GM19025 (cell line): ENCODE results near the gene AATK.
"Not testable (repeated sequence)": the region's sequence is repeated elsewhere in the genome, so short reads cannot be mapped to it uniquely, and the experiment has no call there.

Source experiments
- ATAC-seq: cut with Tn5 transposase; IDR thresholded peaks from one replicate; pipeline ENCODE4 v1.9.1; 2021; ENCODE audit warnings: mild to moderate bottlenecking, low read depth, moderate library complexity; ENCODE audit not compliant: unreplicated experiment

Gene AATK

DNA sequence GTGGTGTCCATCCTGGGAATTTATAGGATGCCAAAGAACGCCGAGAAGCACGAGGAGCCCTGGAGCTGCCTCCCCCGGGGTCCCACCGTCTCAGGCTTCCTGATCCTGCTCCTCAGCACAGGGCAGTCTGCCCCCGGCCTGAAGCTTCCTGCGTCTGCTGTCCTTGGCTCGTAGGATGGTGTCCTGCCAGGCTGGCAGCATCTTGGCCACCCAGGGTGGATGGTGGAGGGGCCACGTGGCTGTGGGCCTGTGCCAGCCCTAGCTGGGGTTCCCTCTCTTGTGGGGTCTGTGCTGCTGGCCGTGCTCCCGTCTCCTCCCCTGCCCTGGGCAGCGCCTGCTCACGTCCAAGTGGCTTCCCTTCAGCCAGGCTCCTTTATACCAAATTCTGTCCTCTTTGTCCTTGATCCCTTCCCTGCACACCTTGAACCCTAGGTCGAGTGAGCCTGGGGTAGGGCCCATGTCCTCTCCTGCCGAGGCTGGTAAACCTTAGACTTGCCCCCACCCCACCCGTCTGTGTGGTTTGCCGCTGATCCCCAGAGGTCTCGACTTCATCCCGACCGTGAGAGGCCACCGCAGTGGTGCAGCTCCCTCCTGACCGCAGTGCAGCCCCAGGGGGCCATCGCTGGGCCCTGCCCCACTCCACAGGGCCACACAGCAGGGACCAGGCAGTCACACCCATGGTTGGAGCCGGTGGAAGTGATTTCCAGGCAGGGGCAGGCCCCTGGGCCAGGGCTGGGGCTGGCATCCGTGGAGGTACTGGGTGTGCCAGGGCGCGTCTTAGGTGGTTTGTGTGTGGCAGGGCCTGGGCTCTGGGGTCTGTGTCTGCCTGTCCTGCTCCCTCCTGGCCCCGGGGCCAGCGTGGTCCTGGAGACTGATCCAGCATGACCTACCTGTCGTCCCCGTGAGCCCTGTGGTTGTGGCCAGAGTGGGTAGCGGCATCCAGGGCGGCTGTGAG is 84.5 kb downstream of the AATK start:
- no peak for ATAC-seq

DNA sequence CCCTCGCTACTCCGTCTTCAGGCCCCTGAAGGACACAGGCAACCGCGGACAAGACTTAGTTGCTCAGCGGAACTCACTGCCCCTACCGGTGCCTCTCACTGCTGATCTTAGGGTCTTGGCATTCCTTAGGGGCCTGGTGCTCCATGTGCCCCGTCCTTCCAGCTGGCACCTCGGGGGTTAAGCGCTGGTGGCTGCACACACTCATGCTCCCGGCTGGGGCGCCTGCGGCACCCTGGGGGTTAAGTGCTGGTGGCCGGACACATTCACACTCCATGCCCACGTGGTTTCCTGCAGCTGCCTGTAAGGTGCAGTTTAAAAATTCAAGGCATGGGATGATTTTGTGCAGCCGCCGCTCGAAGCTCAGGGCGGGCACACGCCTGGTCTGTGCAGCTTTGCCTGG is 86.0 kb downstream of the AATK start:
- no peak for ATAC-seq

DNA sequence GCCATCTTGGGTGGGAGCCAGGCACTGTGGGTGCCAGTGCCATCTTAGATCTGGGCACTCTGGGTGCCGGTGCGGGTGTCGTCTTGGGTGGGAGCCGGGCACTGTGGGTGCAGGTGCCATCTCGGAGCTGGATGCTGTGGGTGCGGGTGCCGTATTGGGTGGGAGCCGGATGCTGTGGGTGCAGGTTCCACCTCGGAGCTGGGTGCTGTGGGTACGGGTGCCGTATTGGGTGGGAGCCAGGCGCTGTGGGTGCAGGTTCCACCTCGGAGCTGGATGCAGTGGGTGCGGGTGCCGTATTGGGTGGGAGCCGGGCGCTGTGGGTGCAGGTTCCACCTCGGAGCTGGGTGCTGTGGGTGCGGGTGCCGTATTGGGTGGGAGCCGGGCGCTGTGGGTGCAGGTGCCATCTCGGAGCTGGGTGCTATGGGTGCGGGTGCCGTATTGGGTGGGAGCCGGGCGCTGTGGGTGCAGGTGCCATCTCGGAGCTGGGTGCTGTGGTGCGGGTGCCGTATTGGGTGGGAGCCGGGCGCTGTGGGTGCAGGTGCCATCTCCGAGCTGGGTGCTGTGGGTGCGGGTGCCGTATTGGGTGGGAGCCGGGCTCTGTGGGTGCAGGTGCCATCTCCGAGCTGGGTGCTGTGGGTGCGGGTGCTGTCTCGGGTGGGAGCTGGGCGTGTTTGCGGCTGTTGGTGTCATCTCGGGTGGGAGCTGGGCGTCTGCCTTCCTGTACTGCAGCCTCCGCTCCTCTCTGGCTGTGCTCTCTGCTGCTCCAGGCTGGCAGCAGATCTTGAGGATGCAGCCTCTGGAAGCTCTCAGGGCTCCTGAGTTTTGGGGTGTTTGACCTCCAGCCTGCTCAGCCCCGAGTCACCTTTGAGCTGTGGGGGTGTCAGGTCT is 87.8 kb downstream of the AATK start:
- not testable (repeated sequence) for ATAC-seq

DNA sequence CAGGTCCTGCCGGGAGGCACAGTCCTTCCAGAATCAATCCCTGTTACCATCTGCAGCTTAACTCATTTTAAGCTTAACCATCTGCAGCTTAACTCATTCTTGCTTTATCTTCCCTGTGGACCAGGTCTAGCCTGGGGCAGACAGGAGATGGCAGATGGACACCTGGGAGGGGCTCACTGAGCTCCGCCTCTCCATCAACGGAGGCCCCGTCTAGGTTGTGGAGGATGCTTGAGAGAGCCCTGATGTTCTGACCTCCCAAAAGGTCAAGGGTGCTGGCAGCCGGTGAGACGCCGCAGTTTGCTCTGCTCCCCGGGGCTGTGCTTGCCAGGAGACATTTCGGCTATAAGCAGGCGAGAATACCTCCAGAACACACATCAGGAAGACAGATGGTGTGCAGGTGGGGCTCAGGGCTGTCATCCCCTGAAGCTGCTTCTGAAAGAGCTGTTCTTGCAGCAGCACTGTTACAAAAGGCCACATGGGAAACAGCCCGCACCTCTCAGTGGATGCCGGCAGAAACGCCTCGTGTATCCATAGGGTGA is 89.8 kb downstream of the AATK start:
- ATAC-seq: no peak

DNA sequence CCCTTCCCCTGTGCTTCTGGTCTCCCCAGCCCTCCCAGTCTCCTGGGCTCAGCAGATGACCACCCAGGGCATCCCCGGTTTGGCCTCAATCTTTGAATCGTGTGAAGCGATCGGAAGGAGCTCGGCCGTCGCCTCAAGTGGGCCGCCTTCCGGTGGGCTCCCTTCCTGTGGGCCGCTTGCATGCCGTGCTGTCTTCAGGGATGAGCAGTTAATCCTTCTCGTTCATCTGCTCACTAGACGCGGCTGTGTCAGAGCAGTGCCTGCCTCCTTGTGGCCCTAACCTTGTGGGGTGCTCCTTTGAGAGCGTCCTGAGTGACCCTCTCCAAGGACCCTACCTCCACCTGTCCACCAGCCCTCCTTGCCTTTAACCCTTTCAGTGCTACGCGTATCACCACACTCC is 90.7 kb downstream of the AATK start:
- ATAC-seq: no peak

DNA sequence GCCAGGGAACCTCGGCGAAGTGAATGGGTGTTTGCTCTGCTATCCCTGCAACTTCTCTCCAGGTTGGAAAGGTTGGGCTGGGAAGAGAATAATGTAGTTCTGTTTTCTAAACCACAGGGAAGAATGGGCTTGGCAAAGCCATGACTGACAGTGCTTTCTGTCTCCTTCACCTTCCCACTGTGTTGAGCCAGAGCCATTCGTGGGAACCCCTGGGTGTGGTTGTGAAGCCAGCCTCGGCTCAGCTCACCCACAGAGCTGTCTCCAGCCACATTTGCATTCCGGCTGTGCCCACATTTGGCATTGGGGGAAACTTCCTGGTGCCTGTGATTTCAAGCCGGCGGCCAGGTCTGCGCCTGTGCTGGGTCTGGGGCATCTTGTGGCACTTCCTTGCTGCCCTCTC is 91.1 kb downstream of the AATK start:
- no peak for ATAC-seq

DNA sequence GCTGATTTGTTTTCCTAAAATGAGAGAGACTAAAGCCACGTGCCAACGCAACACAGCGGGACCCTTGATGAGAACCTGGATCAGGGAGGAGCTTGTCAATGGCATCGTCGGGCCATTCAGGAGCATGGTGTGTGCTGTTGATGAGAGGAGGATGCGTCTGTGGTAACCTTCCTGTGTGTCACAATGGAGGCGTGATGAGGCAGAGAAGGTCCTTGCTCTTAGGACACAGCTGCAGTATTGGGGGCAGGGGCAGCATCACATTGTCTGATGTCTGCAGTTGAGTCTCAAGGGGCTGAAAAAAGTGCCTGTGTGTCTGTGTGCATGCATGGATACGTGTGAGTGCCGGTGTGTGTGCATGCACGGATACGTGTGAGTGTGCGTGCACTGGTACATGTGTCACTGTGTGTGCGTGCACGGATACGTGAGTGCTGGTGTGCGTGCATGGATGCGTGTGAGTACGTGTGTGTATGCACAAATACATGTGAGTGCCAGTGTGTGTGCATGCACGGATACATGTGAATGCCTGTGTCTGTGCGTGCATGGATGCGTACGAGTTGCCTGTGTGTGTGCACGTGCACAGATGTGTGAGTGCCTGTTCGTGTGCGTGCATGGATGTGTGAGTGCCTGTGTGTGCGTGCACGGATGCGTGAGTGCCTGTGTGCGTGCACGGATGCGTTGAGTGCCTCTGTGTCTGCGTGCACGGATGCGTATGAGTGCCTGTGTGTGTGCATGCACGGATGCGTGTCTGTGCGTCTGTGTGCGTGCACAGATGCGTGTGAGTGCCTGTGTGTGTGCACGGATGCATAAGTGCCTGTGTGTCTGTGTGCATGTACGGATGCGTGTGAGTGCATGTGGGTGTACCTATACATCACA is 91.8 kb downstream of the AATK start:
- no peak for ATAC-seq

DNA sequence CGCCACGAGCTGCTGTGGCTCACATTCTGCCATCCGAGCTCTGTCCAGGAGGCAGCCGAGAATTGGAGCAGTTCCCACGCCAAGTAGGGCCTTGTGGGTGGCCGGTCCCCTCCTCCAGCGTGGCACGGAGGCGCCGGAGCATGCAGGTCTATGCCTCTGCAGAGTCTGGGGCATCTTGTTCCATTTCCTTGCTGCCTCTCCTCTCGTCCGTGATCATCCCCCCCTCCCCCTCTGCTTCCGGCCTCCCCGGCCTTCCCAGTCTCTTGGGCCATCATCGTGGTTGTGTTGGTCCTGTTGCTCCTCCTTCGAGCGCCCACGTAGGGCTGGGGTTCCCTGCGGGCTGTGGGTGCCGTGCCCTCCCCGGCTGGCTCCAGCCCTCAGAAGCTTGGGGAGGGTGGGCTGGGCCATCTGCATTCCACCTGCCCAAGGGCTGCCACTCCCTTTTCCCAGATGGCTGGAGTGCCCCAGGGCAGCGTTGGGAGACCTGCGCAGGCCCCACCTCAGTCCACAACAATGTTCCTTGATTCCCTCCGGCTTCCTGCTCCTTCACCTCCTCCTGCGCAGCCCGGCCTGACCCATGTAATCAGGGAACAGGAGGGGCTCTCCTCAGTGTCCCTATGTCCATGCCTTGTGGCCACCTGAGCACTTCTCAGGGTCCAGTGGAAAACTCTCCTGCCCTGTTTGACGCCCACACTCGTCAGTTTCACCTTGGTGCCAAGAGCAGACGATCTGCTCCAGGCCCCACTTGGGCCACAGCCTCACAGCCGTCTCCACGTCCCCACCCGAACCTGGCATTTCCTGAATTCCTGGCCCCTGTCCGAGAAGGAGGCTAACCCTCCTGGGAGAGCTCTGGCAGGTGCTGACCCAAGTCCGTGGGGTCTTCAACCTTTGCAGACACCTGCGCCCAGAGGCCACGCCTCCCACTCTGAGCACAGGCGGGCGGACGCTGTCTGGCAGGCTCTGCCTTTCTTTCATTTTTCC is 94.0 kb downstream of the AATK start:
- ATAC-seq: no peak

DNA sequence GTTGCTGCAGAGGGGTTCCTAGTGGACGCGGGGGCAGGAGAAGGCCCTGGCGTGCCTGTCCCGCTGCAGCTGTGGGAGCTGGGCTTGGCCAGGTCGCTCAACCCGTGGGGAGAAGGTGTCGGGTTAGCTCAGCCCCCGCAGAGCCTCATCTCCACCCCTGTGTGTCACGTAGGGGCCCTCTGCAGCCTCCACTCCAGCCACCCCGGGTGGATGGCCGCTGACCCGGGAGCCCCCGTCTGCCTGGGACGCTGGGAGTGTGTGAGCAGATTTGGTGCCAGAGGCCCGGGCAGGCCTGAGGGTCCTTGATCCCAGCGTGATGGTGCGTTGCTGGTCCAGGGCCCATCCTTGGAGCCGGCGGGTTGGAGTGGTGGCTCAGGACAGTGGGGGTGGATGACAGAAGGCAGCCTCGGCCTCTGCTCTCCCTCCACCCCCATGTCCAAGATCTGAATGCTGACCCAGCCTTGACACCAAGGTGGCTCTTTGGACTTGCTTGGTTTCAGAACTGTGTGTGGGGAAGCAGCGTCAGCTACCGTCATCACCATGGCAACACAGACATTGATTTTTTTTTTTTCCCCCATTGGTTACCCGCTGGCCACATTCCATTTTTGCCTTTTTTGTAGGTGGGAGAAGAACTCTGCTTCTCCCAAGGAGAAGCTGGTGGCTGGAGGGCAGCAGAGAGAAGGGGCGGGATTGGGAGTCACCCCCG is 95.3 kb downstream of the AATK start:
- no peak for ATAC-seq

DNA sequence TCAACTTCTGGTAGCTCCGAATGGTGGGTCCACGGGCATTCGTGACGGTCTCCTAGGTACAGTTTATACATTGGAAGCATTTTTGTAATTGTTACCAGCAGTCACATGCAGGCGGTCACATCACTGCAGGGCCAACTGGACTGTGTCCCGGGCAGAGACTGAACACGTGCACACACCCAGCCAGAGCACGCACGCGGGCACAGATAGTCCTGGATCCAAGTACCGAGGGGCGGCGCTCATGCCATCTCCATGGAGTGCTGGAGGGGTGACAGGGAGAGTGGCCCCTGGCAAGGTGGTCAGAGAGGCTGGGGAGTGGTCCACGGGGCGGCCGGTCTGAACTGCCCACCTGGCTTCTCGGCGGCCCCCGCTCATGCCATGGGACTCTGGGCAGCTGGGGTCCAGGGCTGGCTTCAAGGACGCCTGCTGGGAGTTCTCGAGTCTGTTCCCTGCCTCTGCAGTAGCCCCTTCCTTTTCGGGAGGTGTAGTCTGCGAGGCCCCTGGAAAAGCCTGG is 96.8 kb downstream of the AATK start:
- no peak for ATAC-seq

DNA sequence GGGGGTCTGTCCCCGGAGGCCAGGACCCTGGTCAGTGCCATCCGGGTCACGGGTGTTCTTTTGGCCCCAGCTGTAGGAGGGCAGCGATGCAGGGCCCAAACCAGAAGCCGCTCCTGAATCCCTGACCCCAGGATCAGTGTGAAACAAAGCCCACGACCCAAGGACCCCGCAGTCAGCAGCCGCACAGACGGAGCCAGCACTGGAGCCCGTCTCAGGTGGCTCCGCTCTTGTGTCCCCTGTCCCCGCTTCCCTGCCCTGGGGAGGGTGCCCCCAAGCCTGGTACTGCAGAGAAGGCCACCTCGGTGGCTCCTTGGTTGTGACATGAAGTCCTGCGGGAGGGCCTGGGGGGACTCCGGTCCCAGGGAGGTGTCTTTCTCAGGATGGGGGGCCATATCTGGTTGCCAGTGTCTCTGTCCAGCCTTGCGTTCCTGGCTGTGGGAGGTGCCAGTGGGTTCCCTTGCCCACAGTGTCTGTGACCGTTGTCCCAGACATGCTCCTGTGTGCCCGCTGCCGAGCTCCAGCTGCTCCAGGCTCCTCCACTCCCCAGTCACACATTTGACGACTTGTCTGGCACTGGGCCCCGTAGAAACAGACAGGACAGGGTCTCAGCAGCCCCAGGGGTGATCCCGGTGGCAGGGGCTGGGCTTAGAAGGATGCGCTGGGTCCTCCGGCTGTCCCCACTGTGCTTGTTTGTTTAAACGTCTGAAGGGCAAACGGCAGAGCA is 97.4 kb downstream of the AATK start:
- ATAC-seq: no peak

DNA sequence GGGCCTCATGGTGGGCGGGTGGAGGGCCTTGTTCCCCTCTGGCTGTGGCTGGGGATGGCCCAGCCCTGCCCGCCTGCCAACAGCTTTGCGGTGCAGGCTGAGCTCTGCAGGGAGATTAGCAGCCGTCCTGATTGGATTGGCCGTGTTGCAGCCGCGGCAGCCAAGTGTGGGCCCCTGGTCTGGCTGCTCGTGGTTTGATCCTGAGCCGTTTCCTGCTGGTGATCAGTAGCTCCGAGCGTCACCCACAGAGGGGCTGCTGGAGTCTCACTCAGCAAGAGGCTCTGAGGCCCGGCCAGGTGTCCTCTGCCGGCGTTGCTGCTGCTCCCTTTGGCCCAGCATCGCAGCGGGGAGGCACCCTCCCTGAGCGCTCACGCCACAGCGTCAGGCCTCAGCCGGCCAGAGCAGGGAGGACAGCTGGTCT is 98.6 kb downstream of the AATK start:
- no peak for ATAC-seq
